ENCODE data around the gene TEC. TPM values are rescaled to one million over a fixed set of nuclear protein-coding genes. Genes with fewer than 3 reads are reported as not detected.

The TEC gene
- total and polyA plus RNA-seq, 9 of the 15 experiments (the other 6 are each of a cell fraction or from before 2014, with no cell fraction given), result 5.3 to 14.7 (median 8.8) TPM

GRCh38 chr4:48193096-48193836, 76.4 kb downstream of the TEC start:
- ChIA-PET CTCF (ENCODE audit: low intra/inter-chr PET ratio) (no interaction called here), POLR2A (no interaction called here)
- no peak overlapping the region for H3K27ac ChIP-seq (ENCODE audit: extremely low read depth, low read depth, low read length)
- ATAC-seq (no peak), DNase-seq (ENCODE audit: extremely low read depth in 1 of 4, low spot score in 3 of 4) (no peak), FAIRE-seq (no peak)
- peaks cover 25 to 43% of the 10 kb centered on the region in 2 experiments for H3K4me1 ChIP-seq (replicated peaks in 1 of 2; ENCODE audit: control insufficient read depth in 2 of 2, insufficient read depth in 2 of 2, low read length in 2 of 2)
- H3K79me2 ChIP-seq (ENCODE audit: control insufficient read depth, insufficient read depth, low read length), result peaks cover 22% of the 10 kb centered on the region; the same call in 2 of the 3 replicates
- no peak overlapping the region for H3K9ac ChIP-seq (ENCODE audit: insufficient read depth in 1 of 2, low read depth in 2 of 2, low read length in 2 of 2)
- in situ Hi-C loops (cut with MboI), result no loop called here
- no peak overlapping the region for H3K4me2 ChIP-seq (ENCODE audit: insufficient read depth, low read length)
- peak; percentile 57; the same call in 1 of the 2 replicates for TF ChIP-seq HMBOX1 (IDR thresholded peaks at IDR 0.05)
- TF ChIP-seq RBFOX2 (IDR thresholded peaks at IDR 0.05; ENCODE audit: low read depth, low read length), result no peak
- no peak for TF ChIP-seq CCNT2 (IDR thresholded peaks at IDR 0.05; ENCODE audit: borderline replicate concordance, extremely low read depth, insufficient read length, low read depth, low read length)
- no peak overlapping the region for H2AFZ ChIP-seq (ENCODE audit: low read depth, low read length)
- H4K20me1 ChIP-seq (replicated peaks; ENCODE audit: control insufficient read depth, insufficient read depth, low read length), result no peaks in the 10 kb centered on the region
- WGBS (ENCODE audit: insufficient coverage, low coverage, missing lambda C conversion rate), result 70% methylated on average over 6 of the region's 6 CpGs
- H3K4me3 ChIP-seq, result no peak overlapping the region
- H3K36me3 ChIP-seq (ENCODE audit: control insufficient read depth, insufficient read depth, low read length), result no peaks in the 10 kb centered on the region; the same call in 1 of the 3 replicates
- intact Hi-C loops (cut with micrococcal nuclease), result no loop called here
- no TSS peak for BruUV-seq (replicated peaks)
- H3K27me3 ChIP-seq (ENCODE audit: control insufficient read depth in 2 of 2, insufficient read depth in 2 of 2, low read length in 2 of 2), result no peaks in the 10 kb centered on the region
- no peaks in the 10 kb centered on the region for H3K9me1 ChIP-seq (ENCODE audit: control insufficient read depth, insufficient read depth, low read length)
- no peaks in the 10 kb centered on the region for H3K9me3 ChIP-seq (replicated peaks; ENCODE audit: control insufficient read depth, insufficient read depth, low read depth, low read length)

GRCh38 chr4:48191758-48192157, 77.9 kb downstream of the TEC start:
- H3K4me1 ChIP-seq (replicated peaks in 1 of 2; ENCODE audit: control insufficient read depth in 2 of 2, insufficient read depth in 2 of 2, low read length in 2 of 2), result peaks cover 15 to 38% of the 10 kb centered on the region in 2 experiments
- H3K27ac ChIP-seq (ENCODE audit: extremely low read depth, low read depth, low read length), result no peak overlapping the region
- in situ Hi-C loops (cut with MboI), result no loop called here
- peaks cover 10% of the 10 kb centered on the region; the same call in 2 of the 3 replicates for H3K79me2 ChIP-seq (ENCODE audit: control insufficient read depth, insufficient read depth, low read length)
- H3K4me2 ChIP-seq (ENCODE audit: insufficient read depth, low read length), result no peak overlapping the region
- H3K4me3 ChIP-seq, result no peak overlapping the region
- no TSS peak for BruUV-seq (replicated peaks)
- ATAC-seq, result no peak
- TF ChIP-seq LCOR (CRISPR knock-in tag; IDR thresholded peaks at IDR 0.05) (no peak), NCOA1 (IDR thresholded peaks at IDR 0.05; ENCODE audit: low read depth) (no peak), TSC22D4 (tag; IDR thresholded peaks at IDR 0.05) (no peak), EP300 (IDR thresholded peaks at IDR 0.05; ENCODE audit: low read length) (no peak), ZNF24 (IDR thresholded peaks at IDR 0.05) (no peak), SIX5 (IDR thresholded peaks at IDR 0.05; ENCODE audit: borderline replicate concordance in 1 of 2, insufficient read depth in 1 of 2, low read depth in 1 of 2, low read length in 2 of 2) (no peak)
- POLR2A ChIA-PET, result no interaction called here
- H3K36me3 ChIP-seq (ENCODE audit: control insufficient read depth, insufficient read depth, low read length), result no peaks in the 10 kb centered on the region; the same call in 2 of the 3 replicates
- no peak overlapping the region for H3K9ac ChIP-seq (ENCODE audit: insufficient read depth in 1 of 2, low read depth in 2 of 2, low read length in 2 of 2)
- H3K27me3 ChIP-seq (ENCODE audit: control insufficient read depth in 2 of 2, insufficient read depth in 2 of 2, low read length in 2 of 2), result no peaks in the 10 kb centered on the region
- no peaks in the 10 kb centered on the region for H3K9me1 ChIP-seq (ENCODE audit: control insufficient read depth, insufficient read depth, low read length)
- DNase-seq (ENCODE audit: extremely low read depth in 1 of 4, low spot score in 3 of 4), result no peak
- H2AFZ ChIP-seq (ENCODE audit: low read depth, low read length), result no peak overlapping the region
- CTCF ChIA-PET (ENCODE audit: low intra/inter-chr PET ratio), result no interaction called here
- no peaks in the 10 kb centered on the region for H3K9me3 ChIP-seq (replicated peaks; ENCODE audit: control insufficient read depth, insufficient read depth, low read depth, low read length)
- intact Hi-C loops (cut with micrococcal nuclease), result no loop called here
- H4K20me1 ChIP-seq (replicated peaks; ENCODE audit: control insufficient read depth, insufficient read depth, low read length), result no peaks in the 10 kb centered on the region
- FAIRE-seq, result no peak
- 100% methylated on average over 1 of the region's 1 CpG for WGBS (ENCODE audit: insufficient coverage, low coverage, missing lambda C conversion rate)

Data from K562 (cell line).